Measurements from ENCODE around the gene PHF8.

- TF ChIP-seq POLR2A (IDR thresholded peaks at IDR 0.05) (no peak), CTCF (IDR thresholded peaks at IDR 0.05) (no peak)
Measured at GRCh38 chrX:53939127-53939526, 105.1 kb downstream of the PHF8 start.

Measured in right lobe of liver (tissue), 4 donors.